ENCODE data around the gene GDI2. TPM values are rescaled to one million over a fixed set of nuclear protein-coding genes. Genes with fewer than 3 reads are reported as not detected.

GDI2 gene
- total and polyA plus RNA-seq, 12 donors = 45.3 to 412 (median 222) TPM

- Histone ChIP-seq H3K4me3 (no peak overlapping the region), H3K27ac (peak overlapping the region in 4 of 5 donors; percentile 22 to 69 (median 66)), H3K36me3 (replicated peaks in 1 of 2) (peaks cover 0 to 12% of the 10 kb centered on the region in 2 donors), H3K27me3 (no peaks in the 10 kb centered on the region), H3K9me3 (replicated peaks in 1 of 3) (no peaks in the 10 kb centered on the region), H3K4me1 (replicated peaks in 1 of 2) (peaks cover 17 to 43% of the 10 kb centered on the region in 2 donors)
- WGBS, 4 donors = 40 to 61% (median 54%) methylated on average over 7 of the region's 7 CpGs
- no peak for DNase-seq
- intact Hi-C loops (cut with DNase I) = loop anchor here in 1 of 2 donors (10.0 kb wide), 1 partner anchor 82 kb away; no protein-coding TSS in a partner anchor
- no peak for TF ChIP-seq CTCF (IDR thresholded peaks at IDR 0.05)
- TF ChIP-seq POLR2A (IDR thresholded peaks at IDR 0.05) = no peak
Measured at GRCh38 chr10:5776136-5776880, 36.9 kb downstream of the GDI2 start.

GRCh38 chr10:5775685-5776084 lies 37.5 kb downstream of the GDI2 start:
- intact Hi-C loops (cut with DNase I) = loop anchor here in 1 of 2 donors (10.0 kb wide), 1 partner anchor 81 kb away; no protein-coding TSS in a partner anchor
- 76 to 87% (median 78%) methylated on average over 15 to 16 of the region's 16 CpGs for whole genome bisulfite sequencing, 4 donors
- H3K4me3 ChIP-seq = no peak overlapping the region
- no peak for DNase-seq
- no peaks in the 10 kb centered on the region for H3K9me3 ChIP-seq (replicated peaks in 1 of 3)
- no peaks in the 10 kb centered on the region for H3K27me3 ChIP-seq
- H3K4me1 ChIP-seq (replicated peaks in 1 of 2) = peaks cover 17 to 43% of the 10 kb centered on the region in 2 donors
- no peak for TF ChIP-seq CTCF (IDR thresholded peaks at IDR 0.05)
- TF ChIP-seq POLR2A (IDR thresholded peaks at IDR 0.05) = no peak
- H3K27ac ChIP-seq = peak overlapping the region in 4 of 5 donors; percentile 22 to 69 (median 66)
- H3K36me3 ChIP-seq (replicated peaks in 1 of 2) = peaks cover 0 to 12% of the 10 kb centered on the region in 2 donors

DNA sequence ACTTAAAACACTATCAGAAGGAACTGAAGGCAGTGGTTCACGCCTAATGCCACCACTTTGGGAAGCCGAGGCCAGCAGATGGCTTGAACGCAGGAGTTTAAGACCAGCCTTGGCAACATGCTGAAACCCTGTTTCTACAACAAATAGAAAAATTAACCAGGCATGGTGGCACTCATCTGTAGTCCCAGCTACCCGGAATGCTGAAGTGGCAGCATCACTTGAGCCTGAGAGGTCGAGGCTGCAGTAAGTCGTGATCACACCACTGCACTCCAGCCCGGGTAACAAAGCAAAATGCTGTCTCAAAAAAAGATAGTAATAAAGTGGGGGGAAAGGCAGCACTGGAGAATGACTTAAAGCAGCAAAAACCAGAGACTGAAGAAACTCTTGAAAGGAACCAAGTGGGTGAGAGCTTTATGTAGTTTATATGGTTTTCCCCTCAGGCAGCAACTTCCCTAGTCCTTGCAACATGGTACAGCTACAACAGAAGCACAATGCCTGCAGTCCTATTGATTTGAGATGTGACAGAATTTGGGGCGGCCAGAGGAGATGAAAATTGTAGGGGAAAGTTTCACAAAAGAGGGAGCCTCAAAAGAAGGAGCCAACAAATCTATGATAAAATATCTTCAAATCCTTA lies 38.1 kb downstream of the GDI2 start:
- no peak for DNase-seq
- Histone ChIP-seq H3K4me1 (replicated peaks in 1 of 2) (peaks cover 17 to 43% of the 10 kb centered on the region in 2 donors), H3K4me3 (no peak overlapping the region), H3K36me3 (replicated peaks in 1 of 2) (peaks cover 0 to 12% of the 10 kb centered on the region in 2 donors), H3K9me3 (replicated peaks in 1 of 3) (no peaks in the 10 kb centered on the region), H3K27ac (peak overlapping the region in 1 of 5 donors; percentile 69), H3K27me3 (no peaks in the 10 kb centered on the region)
- no peak for TF ChIP-seq CTCF (IDR thresholded peaks at IDR 0.05)
- no peak for TF ChIP-seq POLR2A (IDR thresholded peaks at IDR 0.05)
- intact Hi-C loops (cut with DNase I) = loop anchor here in 1 of 2 donors (10.0 kb wide), 1 partner anchor 80 kb away; no protein-coding TSS in a partner anchor
- WGBS, 4 donors = 93 to 95% (median 94%) methylated on average over 8 of the region's 8 CpGs

- intact Hi-C loops (cut with DNase I) = no loop called here
- 88 to 100% (median 99%) methylated on average over 2 of the region's 2 CpGs for WGBS, 4 donors
- H3K4me3 ChIP-seq = no peak overlapping the region
- H3K36me3 ChIP-seq (replicated peaks in 1 of 2) = peaks cover 0 to 54% of the 10 kb centered on the region in 2 donors
- TF ChIP-seq CTCF (IDR thresholded peaks at IDR 0.05) = no peak
- no peak for TF ChIP-seq POLR2A (IDR thresholded peaks at IDR 0.05)
- H3K27me3 ChIP-seq = no peaks in the 10 kb centered on the region
- H3K4me1 ChIP-seq (replicated peaks in 1 of 2) = no peaks in the 10 kb centered on the region
- no peaks in the 10 kb centered on the region for H3K9me3 ChIP-seq (replicated peaks in 1 of 3)
- no peak for DNase-seq
- H3K27ac ChIP-seq = no peak overlapping the region
Measured at GRCh38 chr10:5766189-5766588, 47.0 kb downstream of the GDI2 start.

Measured in adrenal gland (tissue), 12 donors.